ENCODE results near the gene RNF148.
"Not testable (repeated sequence)": the region's sequence is repeated elsewhere in the genome, so short reads cannot be mapped to it uniquely, and the experiment has no call there.

Gene RNF148

GRCh38 chr7:122691569-122692235 lies 11.0 kb downstream of the RNF148 start:
- in situ Hi-C loops (cut with MboI; ENCODE audit: low sequenced_read_pairs), result no loop called here

DNA sequence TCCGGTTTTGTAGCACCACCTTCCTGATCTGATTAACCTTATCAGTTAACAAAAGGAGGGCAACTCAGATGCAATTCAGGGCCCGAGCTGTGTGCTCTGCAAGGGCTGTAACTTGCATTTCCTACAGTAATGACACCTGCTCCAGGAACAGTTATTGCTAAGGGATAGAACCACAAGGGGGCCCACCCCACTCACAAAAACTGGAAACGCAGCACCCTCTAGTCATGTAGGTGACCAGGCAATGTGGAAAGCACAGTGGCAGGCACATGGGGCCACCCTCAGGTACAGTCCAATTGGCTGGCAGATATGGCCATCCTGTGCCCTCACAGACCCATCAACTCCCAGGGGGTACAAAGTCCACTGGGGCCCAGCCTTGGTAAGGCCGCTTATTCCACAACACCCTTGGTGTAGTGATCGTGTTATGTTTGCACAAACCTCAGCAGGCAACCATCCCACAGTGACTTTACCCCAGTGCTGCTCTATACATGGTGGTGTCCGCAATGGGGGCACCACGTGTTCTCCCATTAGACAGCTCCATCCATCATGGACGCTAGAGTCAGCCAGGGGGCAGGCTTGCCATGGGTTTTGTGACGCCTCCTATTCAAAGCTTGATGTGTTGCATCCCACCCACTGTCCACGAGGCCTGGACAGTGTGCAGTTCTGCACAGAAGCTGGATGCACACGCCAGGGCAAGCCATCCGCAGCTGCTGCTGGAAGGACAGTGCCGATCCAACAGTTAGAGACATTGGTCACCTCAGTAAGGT lies 13.2 kb downstream of the RNF148 start:
- in situ Hi-C loops (cut with MboI; ENCODE audit: low sequenced_read_pairs), result no loop called here

DNA sequence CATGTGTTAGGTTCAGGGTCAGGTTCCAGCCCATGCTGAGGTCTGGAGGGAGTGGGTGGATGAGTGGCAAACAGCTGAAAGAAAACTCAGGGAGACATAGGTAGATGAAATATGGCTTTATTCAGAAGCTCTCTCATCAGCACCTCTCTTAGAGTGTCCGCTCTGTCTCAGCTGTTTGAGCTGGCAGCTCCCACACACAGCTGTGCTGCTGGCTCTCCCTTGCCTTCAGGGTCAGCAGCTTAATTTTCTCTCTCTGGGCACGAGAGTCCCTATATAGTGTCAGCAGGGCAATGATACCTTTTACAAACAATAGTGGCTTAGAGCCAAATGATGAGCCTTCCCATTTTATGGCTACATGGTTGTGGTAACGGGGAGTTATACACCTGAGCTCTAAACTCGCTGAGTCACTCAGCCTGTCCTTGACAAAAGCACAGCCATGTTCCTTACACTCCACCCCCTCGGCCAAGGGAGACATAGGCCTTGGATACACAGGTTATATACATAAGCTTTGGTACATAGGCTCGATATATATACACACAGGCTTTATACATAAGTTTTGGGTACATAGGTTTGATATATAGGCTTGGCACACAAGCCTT lies 14.2 kb downstream of the RNF148 start:
- in situ Hi-C loops (cut with MboI; ENCODE audit: low sequenced_read_pairs), result no loop called here

DNA sequence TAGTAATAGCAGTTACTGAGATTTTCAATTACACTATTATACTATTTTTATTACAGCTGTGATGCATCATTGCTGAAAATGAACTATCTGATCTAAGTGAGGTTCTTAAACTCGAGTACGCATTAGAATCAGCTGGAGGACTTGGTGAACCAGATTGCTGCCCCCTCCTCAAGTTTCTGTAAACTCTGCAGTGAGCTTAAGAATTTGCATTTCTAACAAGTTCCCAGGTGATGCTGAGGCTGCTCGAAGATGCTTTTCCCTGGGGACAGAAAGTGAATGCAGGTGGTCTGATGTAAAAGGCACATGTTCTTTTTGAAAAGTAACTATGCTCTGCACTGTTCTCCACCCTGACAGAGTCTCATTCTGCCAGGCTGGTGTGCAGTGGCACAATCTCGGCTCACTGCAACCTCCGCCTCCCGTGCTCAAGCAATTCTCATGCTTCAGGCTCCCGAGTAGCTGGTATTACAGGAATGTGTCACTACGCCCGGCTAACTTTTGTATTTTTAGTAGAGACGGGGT lies 16.3 kb downstream of the RNF148 start:
- in situ Hi-C loops (cut with MboI; ENCODE audit: low sequenced_read_pairs), result no loop called here

DNA sequence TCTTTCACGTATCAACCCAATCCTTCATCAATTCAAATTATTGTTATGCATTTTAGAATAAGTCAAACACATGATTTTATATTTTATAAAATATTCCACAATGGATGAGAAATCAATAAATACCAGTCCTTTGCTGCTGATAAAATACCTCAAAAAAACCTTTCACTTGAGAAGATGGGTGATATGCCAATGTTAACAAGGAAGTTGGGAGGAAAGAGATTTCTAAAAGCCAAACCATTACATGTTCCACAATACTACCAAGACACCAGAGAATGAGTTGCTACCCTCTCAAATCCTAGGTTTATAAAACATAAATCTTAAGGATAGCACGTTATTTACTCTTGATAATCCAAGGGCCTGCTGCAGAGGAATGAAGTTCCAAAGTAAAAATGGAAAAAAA lies 18.2 kb downstream of the RNF148 start:
- in situ Hi-C loops (cut with MboI; ENCODE audit: low sequenced_read_pairs), result no loop called here

DNA sequence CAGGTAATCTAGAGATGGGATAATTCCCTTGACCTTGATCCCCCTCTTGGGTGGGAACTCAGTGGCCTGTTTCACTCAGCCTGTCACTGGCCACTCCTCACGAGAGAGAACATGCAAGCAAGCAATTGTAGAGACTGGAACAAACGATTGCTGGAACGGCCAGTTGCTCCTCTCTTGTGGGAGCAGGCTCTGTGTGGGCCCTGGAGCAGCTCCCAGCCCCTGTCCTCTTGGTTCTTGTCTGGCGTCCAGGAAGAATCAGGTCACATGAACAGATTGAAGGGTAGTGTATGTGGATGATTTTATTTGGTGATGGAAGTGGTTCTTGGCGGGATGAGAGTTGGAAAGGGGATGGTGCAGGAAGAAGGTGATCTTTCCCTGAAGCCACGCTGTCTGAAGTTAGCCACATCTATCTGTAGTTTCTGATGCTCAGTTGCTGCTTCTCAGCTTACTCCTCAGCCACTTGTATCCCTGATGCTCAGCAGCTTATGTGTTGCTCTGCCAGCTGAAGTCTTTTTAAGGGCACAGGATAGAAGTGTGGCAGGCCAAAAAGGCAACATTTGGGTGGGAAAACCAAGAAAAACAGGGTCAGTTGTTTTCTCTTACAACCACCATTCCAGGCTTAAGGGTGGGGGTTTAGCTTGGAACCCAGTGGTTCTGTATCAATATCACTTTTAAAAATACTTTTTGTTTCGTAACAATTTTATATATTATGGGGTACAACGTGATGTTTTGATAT lies 19.7 kb downstream of the RNF148 start:
- in situ Hi-C loops (cut with MboI; ENCODE audit: low sequenced_read_pairs), result no loop called here

- in situ Hi-C loops (cut with MboI; ENCODE audit: low sequenced_read_pairs), result not testable (repeated sequence)
These were observed 21.5 kb downstream of the RNF148 start for GRCh38 chr7:122681186-122681585.

- in situ Hi-C loops (cut with MboI; ENCODE audit: low sequenced_read_pairs), result no loop called here
These were observed 22.9 kb downstream of the RNF148 start for GRCh38 chr7:122679813-122680212.

GRCh38 chr7:122679269-122679709 lies 23.4 kb downstream of the RNF148 start:
- in situ Hi-C loops (cut with MboI; ENCODE audit: low sequenced_read_pairs), result not testable (repeated sequence)

GRCh38 chr7:122677149-122677548 lies 25.6 kb downstream of the RNF148 start:
- in situ Hi-C loops (cut with MboI; ENCODE audit: low sequenced_read_pairs), result no loop called here

DNA sequence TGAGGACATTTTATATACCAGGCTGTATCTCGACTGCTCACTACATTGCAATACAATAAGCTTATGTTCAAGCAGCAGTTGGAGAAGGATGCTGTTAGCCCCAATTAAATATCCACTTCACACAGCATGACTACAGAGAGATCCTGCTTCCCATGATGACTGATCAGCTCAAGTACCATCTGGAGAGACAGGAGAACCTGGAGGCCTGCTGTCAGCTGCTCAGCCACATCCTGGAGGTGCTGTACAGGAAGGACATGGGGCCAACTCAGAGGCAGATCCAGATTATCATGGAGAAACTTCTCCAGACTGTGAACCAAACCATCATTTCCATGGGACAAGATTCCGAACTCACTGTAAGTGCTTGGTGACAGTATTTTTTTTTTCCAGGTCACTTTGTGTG lies 26.3 kb downstream of the RNF148 start:
- in situ Hi-C loops (cut with MboI; ENCODE audit: low sequenced_read_pairs), result no loop called here

GRCh38 chr7:122675621-122676020 lies 27.1 kb downstream of the RNF148 start:
- in situ Hi-C loops (cut with MboI; ENCODE audit: low sequenced_read_pairs), result no loop called here

DNA sequence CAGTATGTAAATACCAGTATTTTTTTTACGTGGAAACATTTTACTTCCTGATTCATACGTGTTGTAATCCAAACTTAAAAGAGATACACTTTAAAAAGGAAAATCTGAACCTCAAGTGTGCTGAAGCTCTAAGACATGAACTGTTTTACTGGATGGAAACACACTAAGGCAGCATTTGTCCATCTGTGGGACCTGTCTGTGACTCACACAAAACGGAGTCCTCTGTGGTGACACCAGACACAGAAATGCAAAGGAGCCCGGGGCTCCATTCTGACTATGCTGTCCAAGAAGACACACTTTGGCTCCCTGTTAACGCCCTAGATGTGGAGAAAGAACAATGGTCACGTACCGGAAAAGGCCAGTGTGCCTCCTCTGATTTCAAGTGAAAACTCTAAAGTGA lies 27.7 kb downstream of the RNF148 start:
- in situ Hi-C loops (cut with MboI; ENCODE audit: low sequenced_read_pairs), result no loop called here

DNA sequence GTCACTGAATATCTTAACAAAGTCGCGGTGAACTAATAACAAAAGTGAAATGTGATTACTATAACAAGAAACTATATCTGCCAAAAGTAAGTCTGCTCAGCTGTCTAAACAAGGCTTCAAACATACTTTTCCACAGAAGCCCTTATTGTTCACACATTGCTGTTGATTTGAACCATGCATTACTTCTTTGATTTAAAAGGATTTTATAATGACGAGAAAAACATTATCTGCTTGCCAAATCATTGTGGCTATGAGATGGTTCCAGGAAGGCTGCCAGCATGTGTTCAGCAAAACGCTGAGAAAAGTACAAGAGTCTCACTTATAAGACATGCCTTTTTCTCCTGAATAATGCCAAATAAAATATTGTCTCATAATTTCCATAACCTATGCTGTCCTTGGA lies 28.2 kb downstream of the RNF148 start:
- in situ Hi-C loops (cut with MboI; ENCODE audit: low sequenced_read_pairs), result no loop called here

DNA sequence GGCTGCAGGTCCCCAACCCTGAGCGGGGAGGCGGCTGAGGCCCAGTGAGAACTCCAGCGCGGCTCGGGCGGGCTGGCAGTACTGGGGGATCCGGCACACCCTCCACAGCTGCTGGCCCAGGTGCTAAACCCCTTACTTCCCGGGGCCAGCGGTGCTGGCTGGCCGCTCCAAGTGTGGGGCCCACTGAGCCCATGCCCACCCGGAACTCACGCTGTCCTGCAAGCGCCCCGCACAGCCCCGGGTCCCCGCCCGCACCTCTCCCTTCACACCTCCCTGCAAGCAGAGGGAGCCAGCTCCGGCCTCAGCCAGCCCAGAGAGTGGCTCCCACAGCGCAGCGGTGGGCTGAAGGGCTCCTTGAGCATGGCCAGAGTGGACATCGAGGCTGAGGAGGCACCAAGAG lies 28.8 kb downstream of the RNF148 start:
- in situ Hi-C loops (cut with MboI; ENCODE audit: low sequenced_read_pairs), result no loop called here

DNA sequence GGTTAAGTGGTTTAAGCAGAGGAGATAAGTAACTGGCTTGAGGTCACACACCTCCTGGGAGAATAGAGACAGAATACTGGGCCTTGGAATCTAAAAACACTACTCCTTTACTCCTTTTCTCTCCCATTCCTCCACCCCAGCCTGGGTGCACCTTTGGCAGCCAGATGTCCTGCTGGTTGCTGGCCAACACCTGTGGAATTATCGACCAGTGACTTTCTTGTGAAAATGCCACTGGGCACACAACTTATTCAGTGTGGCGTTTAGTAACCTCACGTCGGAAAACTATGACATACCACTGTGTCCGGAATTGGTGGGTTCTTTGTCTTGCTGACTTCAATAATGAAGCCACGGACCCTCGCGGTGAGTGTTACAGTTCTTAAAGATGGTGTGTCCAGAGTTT lies 30.2 kb downstream of the RNF148 start:
- in situ Hi-C loops (cut with MboI; ENCODE audit: low sequenced_read_pairs), result no loop called here

GRCh38 chr7:122663733-122664132 lies 39.0 kb downstream of the RNF148 start:
- in situ Hi-C loops (cut with MboI; ENCODE audit: low sequenced_read_pairs), result no loop called here

DNA sequence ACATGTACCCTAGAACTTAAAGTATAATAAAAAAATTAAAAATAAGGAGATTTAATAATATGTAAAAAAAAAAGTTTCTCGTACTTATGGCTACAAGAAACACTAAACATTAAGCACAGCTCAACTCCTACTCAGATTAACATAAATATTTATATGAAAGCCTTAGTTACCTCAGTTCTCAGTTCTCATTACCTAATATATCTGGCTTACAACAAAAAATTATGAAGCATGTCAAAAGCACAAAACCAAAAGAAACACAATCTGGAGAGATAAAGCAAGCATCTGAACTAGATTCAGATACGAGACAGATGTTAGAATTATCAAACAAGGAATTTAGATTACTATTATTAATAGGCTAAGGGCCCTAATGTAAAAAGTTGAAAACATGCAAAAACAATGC lies 43.9 kb downstream of the RNF148 start:
- in situ Hi-C loops (cut with MboI; ENCODE audit: low sequenced_read_pairs), result no loop called here

- in situ Hi-C loops (cut with MboI; ENCODE audit: low sequenced_read_pairs), result no loop called here
These were observed 49.0 kb downstream of the RNF148 start for GRCh38 chr7:122653685-122654084.

GRCh38 chr7:122652876-122653275 lies 49.8 kb downstream of the RNF148 start:
- in situ Hi-C loops (cut with MboI; ENCODE audit: low sequenced_read_pairs), result no loop called here

Data from HL-60/S4 treated with retinoic acid at 250 ng/mL for 4 days and 3 days (cell line).